Thoracic aorta (tissue), 2 donors: Measurements from ENCODE around the gene CEACAM4. TPM values are rescaled to one million over a fixed set of nuclear protein-coding genes. Genes with fewer than 3 reads are reported as not detected.

Experiments
- ATAC-seq: fragments of 150-250 bp; one replicate; pipeline ENCODE4 v1.8.0; 2017; ENCODE audit warnings: low read depth; ENCODE audit not compliant: insufficient number of reproducible peaks, low FRiP score
- DNase-seq: peaks from one replicate; pipeline ENCODE4 v3.0.0-alpha.2; 2020; ENCODE audit warnings: low spot score
- H3K27ac ChIP-seq, 2 donors: fragments of 200-600 bp; sonication (generic); 1 replicate in 1 of 2; 2 replicates in 1 of 2; pipeline ENCODE4 v1.5.1; 2016; ENCODE audit warnings: mild to moderate bottlenecking in 2 of 2, moderate library complexity in 2 of 2
- H3K27me3 ChIP-seq: fragments of 200-600 bp; sonication (generic); replicated peaks from 2 replicates; pipeline ENCODE4 v1.6.0; 2016; ENCODE audit warnings: mild to moderate bottlenecking; ENCODE audit not compliant: insufficient read depth
- H3K36me3 ChIP-seq: fragments of 200-600 bp; sonication (generic); one replicate; pipeline ENCODE4 v1.5.1; 2016
- H3K4me1 ChIP-seq, 2 donors: fragments of 200-600 bp; sonication (generic); 1 replicate in 1 of 2; 2 replicates in 1 of 2; pipeline versions ENCODE4 v1.5.1 to v1.6.0; 2016; ENCODE audit warnings: low read depth in 2 of 2, mild to moderate bottlenecking in 1 of 2; ENCODE audit not compliant: control insufficient read depth in 1 of 2
- H3K4me3 ChIP-seq: fragments of 200-600 bp; sonication (generic); 2 replicates; pipeline ENCODE4 v1.5.1; 2016; ENCODE audit warnings: mild to moderate bottlenecking
- H3K9me3 ChIP-seq: fragments of 200-600 bp; sonication (generic); 2 replicates; pipeline ENCODE4 v1.5.1; 2016
- total RNA-seq, 2 donors: library from RNA; depleted of rRNA; stranded (reverse); fragments of >200 nt; gene quantifications; one replicate each; pipeline versions ENCODE4 v1.1.0 to v1.2.3, GENCODE V29; 2016
- TF ChIP-seq, protein P1 (sequence below): fragments of 200-600 bp; sonication (generic); IDR thresholded peaks from one replicate; pipeline ENCODE4 v1.5.1; 2019; ENCODE audit warnings: antibody characterized with exemption

The CEACAM4 gene
- total RNA-seq, 2 donors from 2014 or later = 4.0 TPM; not detected in 1

DNA sequence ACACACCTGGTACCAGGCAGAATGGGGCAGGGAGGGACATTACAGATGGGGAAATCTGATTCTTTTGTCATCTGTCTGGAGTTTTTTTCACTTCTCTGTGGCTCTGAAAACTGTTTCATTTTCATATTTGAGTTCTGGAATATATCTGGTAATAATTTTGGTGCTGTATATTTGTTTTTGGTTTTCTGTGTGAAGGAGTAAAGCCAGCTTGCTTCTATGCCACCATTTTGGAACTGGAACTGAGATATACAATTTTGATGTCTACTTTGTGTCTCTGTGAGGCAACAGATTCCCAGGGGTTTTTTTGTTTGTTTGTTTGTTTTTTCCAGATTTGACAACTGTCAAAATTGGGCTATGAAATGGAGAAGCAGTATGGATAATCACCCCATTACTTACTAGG, 16.1 kb downstream of the CEACAM4 start:
- H3K27me3 ChIP-seq = no peaks in the 10 kb centered on the region
- no peak for ATAC-seq
- no peak overlapping the region for H3K27ac ChIP-seq
- H3K4me3 ChIP-seq = no peak overlapping the region
- TF ChIP-seq, protein P1, sequence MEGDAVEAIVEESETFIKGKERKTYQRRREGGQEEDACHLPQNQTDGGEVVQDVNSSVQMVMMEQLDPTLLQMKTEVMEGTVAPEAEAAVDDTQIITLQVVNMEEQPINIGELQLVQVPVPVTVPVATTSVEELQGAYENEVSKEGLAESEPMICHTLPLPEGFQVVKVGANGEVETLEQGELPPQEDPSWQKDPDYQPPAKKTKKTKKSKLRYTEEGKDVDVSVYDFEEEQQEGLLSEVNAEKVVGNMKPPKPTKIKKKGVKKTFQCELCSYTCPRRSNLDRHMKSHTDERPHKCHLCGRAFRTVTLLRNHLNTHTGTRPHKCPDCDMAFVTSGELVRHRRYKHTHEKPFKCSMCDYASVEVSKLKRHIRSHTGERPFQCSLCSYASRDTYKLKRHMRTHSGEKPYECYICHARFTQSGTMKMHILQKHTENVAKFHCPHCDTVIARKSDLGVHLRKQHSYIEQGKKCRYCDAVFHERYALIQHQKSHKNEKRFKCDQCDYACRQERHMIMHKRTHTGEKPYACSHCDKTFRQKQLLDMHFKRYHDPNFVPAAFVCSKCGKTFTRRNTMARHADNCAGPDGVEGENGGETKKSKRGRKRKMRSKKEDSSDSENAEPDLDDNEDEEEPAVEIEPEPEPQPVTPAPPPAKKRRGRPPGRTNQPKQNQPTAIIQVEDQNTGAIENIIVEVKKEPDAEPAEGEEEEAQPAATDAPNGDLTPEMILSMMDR = no peak
- no peaks in the 10 kb centered on the region for H3K4me1 ChIP-seq
- no peak for DNase-seq
- no peaks in the 10 kb centered on the region for H3K9me3 ChIP-seq
- H3K36me3 ChIP-seq = no peaks in the 10 kb centered on the region

DNA sequence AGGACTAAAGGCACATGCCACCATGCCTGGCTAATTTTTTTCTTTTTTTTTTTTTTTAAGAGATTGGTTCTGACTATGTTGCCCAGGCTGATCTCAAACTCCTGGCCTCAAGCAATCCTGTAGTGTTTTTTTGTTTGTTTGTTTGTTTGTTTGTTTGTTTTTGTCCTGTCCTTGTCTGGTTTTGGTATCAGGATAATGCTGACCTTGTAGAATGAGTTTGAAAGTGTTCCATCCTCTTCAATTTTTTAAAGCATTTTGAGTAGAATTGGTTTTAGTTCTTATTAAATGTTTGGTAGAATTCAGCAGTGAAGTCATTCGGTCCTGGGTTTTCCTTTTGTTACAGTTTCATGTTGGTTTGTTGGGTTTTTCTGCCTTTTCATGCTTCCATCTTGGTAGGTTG, 19.2 kb downstream of the CEACAM4 start:
- no peaks in the 10 kb centered on the region for H3K4me1 ChIP-seq
- DNase-seq = no peak
- ATAC-seq = no peak
- no peaks in the 10 kb centered on the region for H3K9me3 ChIP-seq
- H3K27ac ChIP-seq = no peak overlapping the region
- H3K27me3 ChIP-seq = no peaks in the 10 kb centered on the region
- no peak overlapping the region for H3K4me3 ChIP-seq
- TF ChIP-seq, protein P1 = no peak
- H3K36me3 ChIP-seq = no peaks in the 10 kb centered on the region

DNA sequence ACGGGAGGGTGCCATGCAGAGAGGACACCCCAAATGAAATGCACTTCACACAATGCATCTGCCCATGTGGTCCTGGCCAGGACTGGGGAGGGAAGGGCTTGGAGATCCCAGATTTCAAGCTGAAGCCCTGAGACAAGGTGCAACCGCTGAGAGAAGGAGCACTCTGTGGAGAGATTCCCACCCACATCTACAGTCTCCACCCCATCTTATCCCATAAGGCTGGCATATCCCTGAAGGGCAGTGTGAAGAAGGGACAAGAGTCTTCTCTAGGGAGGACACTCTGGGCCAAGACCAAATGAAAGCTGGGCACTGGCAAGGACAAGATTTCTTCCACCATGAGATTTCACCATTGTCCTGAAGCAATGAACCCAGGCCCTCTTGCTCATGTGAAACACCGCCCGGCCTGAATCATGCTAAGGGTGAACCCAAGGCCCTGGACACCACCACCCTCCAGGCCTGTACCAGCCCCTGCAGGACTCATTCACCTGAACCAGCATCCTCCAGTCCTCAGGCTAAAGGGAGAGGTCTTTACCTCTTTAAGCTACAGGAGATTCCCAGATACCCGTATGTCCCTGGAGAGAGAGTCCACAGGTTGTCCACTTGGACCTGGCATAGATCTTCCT, 20.5 kb downstream of the CEACAM4 start:
- DNase-seq = no peak
- TF ChIP-seq, protein P1 = no peak
- H3K27ac ChIP-seq = no peak overlapping the region
- H3K4me3 ChIP-seq = no peak overlapping the region
- H3K9me3 ChIP-seq = no peaks in the 10 kb centered on the region
- ATAC-seq = no peak
- no peaks in the 10 kb centered on the region for H3K27me3 ChIP-seq
- H3K4me1 ChIP-seq = no peaks in the 10 kb centered on the region
- no peaks in the 10 kb centered on the region for H3K36me3 ChIP-seq

- TF ChIP-seq, protein P1 = no peak
- Histone ChIP-seq H3K9me3 (no peaks in the 10 kb centered on the region), H3K27ac (no peak overlapping the region), H3K36me3 (no peaks in the 10 kb centered on the region), H3K4me1 (no peaks in the 10 kb centered on the region), H3K27me3 (no peaks in the 10 kb centered on the region), H3K4me3 (no peak overlapping the region)
- no peak for DNase-seq
- ATAC-seq = no peak
Observed at GRCh38 chr19:41604831-41605230, 22.0 kb downstream of the CEACAM4 start.

- Histone ChIP-seq H3K9me3 (no peaks in the 10 kb centered on the region), H3K4me3 (no peak overlapping the region), H3K36me3 (no peaks in the 10 kb centered on the region), H3K27me3 (no peaks in the 10 kb centered on the region), H3K27ac (no peak overlapping the region), H3K4me1 (no peaks in the 10 kb centered on the region)
- TF ChIP-seq, protein P1 = no peak
- DNase-seq = no peak
- ATAC-seq = no peak
Observed at GRCh38 chr19:41601771-41602170, 25.1 kb downstream of the CEACAM4 start.
